Omental fat pad (tissue), 4 donors: ENCODE results near the gene TCP11L2. TPM values are rescaled to one million over a fixed set of nuclear protein-coding genes. Genes with fewer than 3 reads are reported as not detected.
"Not testable (repeated sequence)": the region's sequence is repeated elsewhere in the genome, so short reads cannot be mapped to it uniquely, and the experiment has no call there.

ENCODE experiments used
- ATAC-seq: fragments of 150-250 bp; one replicate; pipeline ENCODE4 v1.9.1; 2016; ENCODE audit warnings: mild to moderate bottlenecking, moderate library complexity; ENCODE audit not compliant: low FRiP score
- DNase-seq: peaks from one replicate; pipeline ENCODE4 v3.0.0-alpha.2; 2019; ENCODE audit warnings: low spot score
- total RNA-seq, 4 donors: library from RNA; depleted of rRNA; stranded (reverse); fragments of >200 nt; gene quantifications; one replicate each; pipeline ENCODE4 v1.1.0, GENCODE V29; 2016
- TF ChIP-seq, protein P1 (sequence below), 3 donors: fragments of 450-650 bp; IDR thresholded peaks; one replicate each; pipeline ENCODE4 v1.5.1; 2016 to 2017; ENCODE audit warnings: antibody characterized with exemption in 3 of 3, mild to moderate bottlenecking in 3 of 3, moderate library complexity in 2 of 3

The TCP11L2 gene
- total RNA-seq, 4 donors from 2014 or later = 14.3 to 54.1 (median 23.9) TPM

DNA sequence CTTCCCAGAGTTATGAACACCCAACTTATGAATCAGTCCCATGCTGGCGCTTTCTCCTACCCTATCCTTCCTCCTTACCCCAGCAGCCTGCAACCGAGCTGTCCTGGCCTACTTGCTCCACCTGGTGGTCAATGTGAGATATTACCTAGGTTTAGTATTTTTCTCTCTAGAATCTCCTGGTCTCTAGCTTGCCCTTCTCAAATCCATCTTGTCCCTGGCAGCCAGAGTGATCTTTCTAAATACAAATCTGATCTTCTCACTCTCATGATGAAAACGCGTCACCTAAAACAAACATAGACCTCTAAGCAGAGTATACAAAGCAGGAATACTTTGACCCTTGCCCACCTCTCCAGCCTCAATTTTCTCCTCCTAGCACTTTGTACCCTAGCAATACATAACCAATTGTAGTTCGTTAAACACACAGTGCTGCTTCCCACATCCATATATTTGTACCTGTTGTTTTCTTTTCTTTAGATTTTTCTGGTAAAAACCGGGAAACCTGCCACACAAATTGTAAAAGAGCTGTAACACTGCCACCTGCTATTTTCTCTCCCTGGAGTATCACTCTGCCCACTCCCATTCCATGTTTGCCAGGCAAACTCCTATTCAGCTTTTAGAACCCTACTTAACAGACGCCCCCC is 20.0 kb upstream of the TCP11L2 start:
- TF ChIP-seq, protein P1, sequence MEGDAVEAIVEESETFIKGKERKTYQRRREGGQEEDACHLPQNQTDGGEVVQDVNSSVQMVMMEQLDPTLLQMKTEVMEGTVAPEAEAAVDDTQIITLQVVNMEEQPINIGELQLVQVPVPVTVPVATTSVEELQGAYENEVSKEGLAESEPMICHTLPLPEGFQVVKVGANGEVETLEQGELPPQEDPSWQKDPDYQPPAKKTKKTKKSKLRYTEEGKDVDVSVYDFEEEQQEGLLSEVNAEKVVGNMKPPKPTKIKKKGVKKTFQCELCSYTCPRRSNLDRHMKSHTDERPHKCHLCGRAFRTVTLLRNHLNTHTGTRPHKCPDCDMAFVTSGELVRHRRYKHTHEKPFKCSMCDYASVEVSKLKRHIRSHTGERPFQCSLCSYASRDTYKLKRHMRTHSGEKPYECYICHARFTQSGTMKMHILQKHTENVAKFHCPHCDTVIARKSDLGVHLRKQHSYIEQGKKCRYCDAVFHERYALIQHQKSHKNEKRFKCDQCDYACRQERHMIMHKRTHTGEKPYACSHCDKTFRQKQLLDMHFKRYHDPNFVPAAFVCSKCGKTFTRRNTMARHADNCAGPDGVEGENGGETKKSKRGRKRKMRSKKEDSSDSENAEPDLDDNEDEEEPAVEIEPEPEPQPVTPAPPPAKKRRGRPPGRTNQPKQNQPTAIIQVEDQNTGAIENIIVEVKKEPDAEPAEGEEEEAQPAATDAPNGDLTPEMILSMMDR (IDR thresholded peaks at IDR 0.05) = peak in 2 of 3 donors; percentile 4 to 72
- ATAC-seq (peak; percentile 93), DNase-seq (no peak)

DNA sequence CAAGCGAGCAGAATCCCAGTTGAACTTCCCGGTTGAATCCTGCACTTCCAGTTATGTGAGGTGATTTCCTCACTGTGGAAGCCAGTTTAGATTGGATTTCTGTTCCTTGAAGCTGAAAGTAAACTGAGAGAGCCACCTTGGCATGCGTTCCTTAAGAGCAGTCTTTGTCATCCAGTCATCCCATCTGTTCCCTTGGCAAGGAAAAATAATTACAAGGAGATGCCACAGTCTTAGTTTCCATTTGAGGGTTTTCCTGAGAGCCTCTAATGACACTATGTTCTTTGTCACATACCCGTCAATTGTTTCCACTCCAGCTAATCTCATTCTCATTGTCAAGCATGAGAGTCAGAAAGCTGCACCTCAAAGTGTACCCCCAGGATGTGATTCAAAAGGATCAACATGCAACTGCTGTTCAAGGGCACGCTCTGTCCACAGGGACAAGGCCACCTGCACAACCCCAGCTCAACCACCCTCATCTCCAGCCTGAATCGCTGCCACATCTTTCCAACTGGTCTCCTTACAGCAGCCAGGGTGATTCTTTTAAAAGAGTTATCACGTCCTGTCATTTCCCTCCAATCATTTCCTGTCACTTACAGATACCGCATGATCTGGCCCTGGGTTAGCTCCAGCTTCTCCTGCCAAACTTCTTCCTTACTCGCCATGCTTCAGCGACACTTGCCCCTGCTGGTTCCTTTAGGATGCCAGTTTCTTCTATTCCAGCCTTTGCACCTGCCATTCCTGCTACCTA is 18.0 kb upstream of the TCP11L2 start:
- TF ChIP-seq, protein P1 (IDR thresholded peaks at IDR 0.05) = no peak
- DNase-seq (no peak), ATAC-seq (no peak)

DNA sequence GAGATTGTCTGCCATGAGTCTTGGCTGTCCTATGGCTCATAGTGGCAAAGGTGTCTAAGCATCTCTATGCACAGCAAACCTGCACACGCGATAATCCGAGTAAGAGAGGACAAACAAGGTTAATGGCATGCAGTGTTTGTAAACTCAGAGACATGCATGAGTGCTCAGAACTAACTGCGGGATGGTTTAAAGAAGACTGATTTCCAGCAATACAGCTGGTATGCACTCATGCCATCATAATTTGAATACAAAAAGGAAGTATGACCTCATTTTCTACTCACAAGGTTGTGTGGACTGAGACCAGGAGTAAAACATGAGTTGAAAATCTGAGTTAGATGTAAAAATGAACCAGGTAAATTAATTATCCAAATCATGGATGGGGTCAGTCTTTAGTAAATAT is 16.6 kb upstream of the TCP11L2 start:
- TF ChIP-seq, protein P1 (IDR thresholded peaks at IDR 0.05) = no peak
- DNase-seq (no peak), ATAC-seq (no peak)

DNA sequence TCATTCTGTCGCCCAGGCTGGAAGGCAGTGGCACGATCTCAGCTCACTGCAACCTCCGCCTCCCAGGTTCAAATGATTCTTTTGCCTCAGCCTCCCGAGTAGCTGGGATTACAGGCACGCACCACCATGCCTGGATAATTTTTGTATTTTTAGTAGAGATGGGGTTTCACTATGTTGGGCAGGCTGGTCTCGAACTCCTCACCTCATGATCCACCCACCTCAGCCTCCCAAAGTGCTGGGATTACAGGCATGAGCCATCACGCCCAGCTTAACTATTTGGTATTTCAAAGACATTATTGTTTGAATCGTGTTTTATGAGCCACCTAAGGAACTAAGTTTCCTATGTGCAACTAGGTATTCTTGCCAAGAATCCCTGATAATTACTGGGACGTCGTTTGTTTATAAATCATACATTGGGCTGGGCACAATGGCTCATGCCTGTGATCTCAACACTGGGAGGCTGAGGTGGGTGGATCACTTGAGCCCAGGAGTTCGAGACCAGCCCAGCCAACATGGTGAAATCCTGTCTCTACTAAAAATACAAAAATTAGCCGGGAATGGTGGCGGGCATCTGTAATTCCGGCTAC is 15.9 kb upstream of the TCP11L2 start:
- not testable (repeated sequence) for DNase-seq, ATAC-seq

DNA sequence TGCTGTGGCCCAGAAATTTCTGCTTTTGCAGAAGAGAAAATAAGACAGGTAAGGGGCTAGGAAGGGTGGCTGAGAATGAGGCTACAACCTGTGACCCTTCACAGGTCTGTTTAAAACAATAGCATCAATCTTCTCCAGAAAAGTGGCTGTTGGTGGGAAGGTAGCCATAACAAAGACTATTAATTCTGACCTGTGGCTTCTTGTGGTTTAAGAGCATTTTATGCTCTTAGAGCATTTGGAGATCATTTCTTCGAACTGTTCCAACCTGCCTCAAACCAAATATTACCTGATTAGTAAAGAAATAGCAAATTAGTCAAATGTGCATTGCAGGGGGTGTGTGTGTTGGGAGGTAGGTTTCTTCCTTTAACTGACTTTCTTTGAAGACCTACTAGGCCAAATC is 15.2 kb upstream of the TCP11L2 start:
- DNase-seq (no peak), ATAC-seq (no peak)
- TF ChIP-seq, protein P1 (IDR thresholded peaks at IDR 0.05) = no peak

DNA sequence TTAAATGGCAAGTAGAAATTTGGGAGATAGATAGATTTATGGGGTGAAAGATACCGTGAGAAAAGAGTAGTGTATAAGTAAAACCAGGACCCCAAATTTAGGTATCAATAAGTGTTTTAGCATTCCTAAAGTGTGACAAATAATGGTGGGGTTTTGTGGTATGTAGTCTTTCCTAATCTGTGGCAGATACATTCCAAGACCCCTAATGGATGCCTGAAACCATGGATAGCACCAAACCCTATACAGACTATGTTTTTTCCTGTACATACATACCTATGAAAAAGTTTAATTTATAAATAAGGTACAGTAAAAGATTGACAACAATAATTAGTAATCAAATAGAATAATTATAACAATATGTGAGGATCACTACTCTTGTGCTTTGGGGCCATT is 14.4 kb upstream of the TCP11L2 start:
- DNase-seq (no peak), ATAC-seq (peak; percentile 20)
- TF ChIP-seq, protein P1 (IDR thresholded peaks at IDR 0.05) = no peak

DNA sequence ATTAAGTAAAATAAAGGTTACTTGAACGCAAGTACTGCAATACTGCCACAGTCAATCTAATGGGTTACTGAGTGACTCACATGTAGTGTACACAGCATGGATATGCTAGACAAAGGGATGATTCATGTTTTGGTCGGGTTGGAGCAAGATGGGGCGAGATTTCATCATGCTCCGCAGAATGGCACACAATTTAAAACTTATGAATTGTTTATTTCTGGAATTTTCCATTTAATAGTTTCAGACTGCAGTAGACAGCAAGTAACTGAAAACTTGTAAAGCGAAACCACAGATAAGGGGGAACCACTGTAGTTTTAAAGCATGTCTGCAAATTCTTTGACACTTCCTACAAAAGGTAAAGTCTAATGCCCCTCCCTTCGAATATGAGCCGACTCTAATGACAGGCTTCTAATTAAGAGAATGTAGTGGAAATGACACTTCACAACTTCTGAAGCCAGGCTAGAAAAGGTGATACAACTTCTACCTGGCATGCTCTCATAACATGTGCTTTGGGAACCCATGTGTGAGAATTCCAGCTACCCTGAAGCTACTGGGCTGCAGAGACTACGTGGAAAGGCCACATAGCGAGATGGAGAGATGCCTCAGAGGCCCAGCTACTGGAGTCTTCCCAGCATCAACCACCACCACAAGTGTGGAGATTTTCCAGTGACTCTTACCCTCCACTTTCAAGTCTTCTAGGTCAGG is 13.9 kb upstream of the TCP11L2 start:
- TF ChIP-seq, protein P1 (IDR thresholded peaks at IDR 0.05) = no peak
- peak; percentile 92 for ATAC-seq
- no peak for DNase-seq
